ENCODE measurements around the gene PILRB.
"Not testable (repeated sequence)": the region's sequence is repeated elsewhere in the genome, so short reads cannot be mapped to it uniquely, and the experiment has no call there.

PILRB gene

DNA sequence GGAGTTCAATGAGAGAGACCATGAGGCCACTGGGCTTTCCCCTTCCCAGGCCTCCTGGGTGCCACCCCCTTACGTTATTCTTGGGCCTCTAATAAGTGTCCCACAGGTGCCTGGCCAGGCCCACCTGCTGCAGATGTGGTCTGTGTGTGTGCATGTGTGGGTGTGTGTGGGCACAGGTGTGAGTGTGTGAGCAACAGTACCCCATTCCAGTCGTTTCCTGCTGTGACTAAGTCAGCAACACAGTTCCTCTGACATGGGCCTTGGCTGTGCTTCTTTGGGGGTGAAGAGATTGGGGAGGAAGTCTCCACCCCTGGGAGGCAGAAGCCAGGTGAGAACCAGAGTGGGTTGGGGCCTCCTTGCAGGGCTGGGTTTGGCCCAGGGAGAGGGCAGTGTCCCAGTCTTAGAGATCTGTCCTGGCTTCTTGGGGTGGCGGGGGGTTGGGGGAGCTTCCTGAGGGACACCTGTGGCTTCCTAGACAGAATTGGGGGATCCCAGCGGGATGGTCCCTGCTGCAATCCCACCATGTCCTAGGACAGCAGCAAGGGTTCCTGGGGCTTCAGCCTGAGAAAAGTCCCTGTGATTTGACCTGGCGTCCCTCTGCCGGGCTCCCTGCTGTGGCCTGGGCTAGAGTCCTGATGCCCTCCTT, 4.1 kb upstream of the PILRB start:
- DNase-seq: no peak

DNA sequence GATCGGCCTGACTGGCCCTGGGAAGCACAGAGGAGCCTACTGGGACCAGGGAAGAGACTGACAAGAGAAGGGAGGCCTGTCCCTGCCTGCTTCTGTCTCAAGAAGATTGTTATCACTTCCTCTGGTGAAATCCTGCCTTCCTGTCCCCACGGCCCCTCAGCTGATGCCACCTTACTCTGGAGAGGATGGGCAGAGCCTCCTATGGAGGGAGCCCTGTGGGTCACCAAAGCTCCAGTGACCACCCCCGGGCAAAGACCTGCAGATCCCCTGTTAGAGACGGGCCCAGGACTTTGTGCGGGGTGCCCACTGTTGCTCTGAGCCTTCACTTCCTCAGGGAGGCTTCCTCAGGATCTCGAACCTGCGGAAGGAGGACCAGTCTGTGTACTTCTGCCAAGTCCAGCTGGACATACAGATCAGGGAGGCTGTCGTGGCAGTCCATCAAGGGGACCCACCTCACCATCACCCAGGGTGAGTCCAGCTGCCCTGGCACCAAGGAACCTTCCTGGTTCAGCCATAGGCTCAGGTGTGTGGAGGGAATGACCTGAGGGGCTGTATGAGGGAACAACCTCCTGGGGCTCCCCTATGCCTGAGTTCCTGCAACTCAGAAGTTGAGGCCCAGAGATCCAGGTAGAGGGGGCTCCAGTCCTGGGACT, 1.4 kb upstream of the PILRB start:
- intact Hi-C loops (cut with DNase I): no loop called here

More for the DNA sequence above, 4.1 kb upstream of the PILRB start:
- intact Hi-C loops (cut with DNase I): no loop called here

DNA sequence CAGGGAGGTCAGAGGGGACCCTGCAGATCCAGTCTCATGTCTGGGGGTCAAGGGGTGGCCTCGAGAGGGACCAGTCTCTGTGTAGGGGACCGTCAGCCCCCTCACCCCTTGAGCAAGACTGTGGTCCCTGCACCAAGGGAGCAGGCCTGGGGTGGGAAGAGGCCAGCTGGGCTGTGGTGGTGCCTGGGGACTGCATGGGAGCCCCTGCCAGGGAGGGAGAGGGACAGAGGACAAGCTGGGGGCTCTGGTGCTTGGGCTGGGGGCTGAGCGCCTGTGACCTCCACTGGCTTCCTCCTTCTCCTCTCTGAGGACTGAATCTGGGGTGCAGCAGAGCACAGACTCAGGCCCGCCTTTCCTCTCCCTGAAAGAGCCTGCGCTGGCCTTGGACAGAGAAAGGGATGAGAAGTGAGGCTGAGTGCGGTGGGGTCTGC, 771 bp upstream of the PILRB start:
- DNase-seq: peak in 1 of 10 donors; percentile 40
- intact Hi-C loops (cut with DNase I): no loop called here

More for the DNA sequence above, 1.4 kb upstream of the PILRB start:
- DNase-seq: no peak

DNA sequence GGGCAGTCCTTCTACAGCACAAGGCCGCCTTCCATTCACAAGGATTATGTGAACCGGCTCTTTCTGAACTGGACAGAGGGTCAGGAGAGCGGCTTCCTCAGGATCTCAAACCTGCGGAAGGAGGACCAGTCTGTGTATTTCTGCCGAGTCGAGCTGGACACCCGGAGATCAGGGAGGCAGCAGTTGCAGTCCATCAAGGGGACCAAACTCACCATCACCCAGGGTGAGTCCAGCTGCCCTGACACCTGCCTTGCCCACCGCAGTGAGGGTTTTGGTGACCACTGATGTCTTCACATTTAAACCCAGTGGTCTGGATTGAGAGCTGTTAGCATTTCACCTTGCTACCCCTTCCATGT, 918 bp downstream of the PILRB start:
- intact Hi-C loops (cut with DNase I): no loop called here
- DNase-seq: peak in 1 of 10 donors; percentile 24

DNA sequence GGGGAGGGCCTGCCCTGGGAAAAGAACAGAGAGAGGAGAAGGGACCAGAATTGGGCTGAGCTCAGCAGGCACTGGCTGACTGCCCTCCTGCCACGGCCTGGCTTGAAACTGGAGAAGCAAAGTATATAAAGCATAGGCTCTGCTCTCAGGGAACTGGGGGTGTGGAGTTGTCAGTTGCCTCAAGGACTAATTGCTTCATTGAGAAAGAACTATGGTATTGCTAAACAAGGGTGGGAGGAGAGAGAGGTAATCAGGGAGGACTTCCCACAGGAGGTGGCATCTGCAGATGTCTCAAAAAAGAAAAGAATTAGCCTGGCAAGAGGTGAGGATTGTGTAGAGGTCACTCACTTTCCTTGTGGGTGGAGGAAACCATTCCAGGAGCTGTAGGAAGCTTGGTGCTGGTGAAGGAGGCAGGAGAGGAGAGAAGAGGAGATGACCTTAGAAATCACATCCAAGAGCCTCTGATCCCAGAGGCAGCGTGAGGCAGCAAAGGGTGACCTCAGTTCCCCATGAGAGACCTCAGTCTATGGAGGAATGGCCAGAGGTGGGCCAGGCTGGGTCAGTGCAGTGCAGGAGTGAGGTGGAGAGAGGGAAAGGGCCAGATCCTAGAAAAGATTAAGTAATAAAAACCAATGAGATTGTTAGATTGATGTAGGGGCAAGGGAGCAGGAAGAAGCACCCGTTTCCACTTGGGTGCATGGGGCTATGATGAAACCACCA, 2.4 kb downstream of the PILRB start:
- DNase-seq: peak in 1 of 10 donors; percentile 44
- intact Hi-C loops (cut with DNase I): no loop called here

DNA sequence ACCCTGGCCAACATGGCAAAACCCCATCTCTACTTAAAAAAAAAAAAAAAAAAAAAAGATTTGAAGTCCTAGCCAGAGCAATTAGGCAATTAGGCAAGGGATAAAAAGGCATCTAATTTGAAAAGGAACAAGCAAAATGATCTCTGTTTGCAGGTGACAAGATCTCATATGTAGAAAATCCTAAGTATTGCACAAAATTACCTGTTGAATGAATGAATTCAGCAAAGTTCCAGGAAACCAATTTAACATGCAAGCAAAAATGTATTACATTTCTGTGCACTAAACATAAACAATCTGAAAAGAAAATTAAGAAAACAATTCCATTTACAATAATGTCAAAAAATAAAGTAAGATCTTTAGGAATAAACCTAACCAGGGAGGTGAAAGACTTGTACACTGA, 5.2 kb downstream of the PILRB start:
- DNase-seq: no peak
- intact Hi-C loops (cut with DNase I): no loop called here

DNA sequence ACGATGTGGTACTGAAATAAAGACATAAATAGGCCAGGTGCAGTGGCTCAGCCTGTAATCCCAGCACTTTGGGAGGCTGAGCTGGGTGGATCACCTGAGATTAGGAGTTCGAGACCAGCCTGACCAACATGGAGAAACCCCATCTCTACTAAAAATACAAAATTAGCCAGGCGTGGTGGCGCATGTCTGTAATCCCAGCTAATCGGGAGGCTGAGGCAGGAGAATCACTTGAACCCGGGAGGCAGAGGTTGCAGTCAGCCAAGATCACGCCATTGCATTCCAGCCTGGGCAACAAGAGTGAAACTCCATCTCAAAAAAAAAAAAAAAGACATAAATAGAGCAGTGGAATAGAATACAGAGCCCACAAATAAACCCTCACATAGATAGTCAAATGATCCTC, 5.9 kb downstream of the PILRB start:
- intact Hi-C loops (cut with DNase I): not testable (repeated sequence)

DNA sequence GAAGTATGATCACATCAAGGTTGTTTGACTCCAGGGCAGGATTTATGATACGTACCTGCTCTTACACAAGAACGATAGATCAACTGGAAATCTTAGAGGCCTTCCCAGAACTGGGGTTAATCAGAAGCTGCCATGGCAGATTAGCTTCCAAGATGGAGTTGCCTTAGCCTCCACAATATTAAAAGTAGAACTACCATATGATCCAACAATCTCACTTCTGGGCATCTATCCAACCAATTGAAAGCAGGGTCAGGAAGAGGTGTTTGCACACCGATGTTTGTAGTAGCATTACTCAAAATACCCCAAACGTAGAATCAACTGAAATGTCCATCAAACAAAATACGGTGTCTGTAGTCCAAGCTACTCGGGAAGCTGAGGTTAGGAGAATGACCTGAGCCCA, 6.6 kb downstream of the PILRB start:
- DNase-seq: no peak
- intact Hi-C loops (cut with DNase I): no loop called here

More for the DNA sequence above, 5.9 kb downstream of the PILRB start:
- DNase-seq: not testable (repeated sequence)

DNA sequence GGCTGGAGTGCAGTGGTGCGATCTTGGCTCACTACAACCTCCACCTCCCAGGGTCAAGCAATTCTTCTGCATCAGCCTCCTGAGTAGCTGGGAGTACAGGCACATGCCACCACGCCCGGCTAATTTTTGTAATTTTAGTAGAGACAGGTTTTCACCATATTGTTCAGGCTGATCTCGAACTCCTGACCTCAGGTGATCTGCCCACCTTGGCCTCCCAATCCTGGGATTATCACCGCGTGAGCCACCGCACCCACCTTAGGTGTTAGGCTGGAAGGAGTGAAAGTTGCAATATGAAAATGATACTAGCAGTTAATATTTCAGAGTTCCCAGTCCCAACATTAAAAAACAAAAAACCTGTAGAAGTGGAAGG, 8.1 kb downstream of the PILRB start:
- DNase-seq; intact Hi-C loops (cut with DNase I): not testable (repeated sequence)

DNA sequence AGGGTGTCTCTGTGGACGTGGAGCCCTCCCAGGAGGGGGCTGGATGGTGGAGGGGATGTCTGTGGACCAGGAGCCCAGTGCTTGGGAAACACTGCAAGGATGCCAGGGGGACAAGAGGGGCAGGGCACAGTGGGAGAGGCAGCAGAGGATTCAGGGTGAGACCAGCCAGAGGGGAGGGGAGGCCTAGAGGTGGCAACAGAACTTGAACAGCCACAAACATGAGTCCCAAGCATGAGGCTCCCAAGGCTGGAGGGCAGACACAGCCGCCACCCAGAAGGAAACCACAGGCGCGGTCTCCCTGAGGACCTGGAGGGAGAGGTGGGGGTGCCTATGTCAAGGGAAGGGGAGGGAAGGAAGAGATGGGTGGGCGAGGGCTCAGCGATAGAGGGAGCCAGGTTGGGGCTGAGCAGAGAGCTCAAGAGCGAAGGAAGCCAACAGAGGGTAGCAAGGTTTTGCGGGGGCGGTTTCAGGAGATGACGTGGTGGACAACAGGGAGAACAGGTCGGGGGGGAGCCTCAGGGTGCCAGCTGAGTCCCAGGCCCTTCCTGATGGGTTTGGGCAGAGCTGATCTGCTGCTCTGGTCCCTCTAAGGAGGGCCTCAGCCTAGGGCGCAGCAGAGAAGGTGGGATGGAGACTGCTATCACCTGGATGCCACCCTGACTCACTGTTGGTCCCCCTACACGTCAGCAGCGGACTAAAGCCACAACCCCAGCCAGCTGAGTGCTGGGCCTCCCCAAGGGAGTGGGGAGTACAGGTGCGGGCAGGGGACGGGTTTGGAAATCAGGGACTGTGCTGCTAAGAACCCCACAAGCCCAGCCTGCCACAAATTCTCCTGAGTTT, 8.7 kb downstream of the PILRB start:
- no peak for DNase-seq
- intact Hi-C loops (cut with DNase I): no loop called here

DNA sequence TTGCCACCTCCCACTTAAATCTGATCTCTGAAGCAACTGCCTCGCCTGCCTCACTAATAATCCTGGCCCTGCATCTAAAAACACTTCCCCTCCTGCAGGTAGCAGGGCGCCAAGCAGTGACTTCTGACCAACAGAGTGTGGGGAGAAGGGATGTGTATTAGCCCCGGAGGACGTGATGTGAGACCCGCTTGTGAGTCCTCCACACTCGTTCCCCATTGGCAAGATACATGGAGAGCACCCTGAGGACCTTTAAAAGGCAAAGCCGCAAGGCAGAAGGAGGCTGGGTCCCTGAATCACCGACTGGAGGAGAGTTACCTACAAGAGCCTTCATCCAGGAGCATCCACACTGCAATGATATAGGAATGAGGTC, 9.3 kb downstream of the PILRB start:
- no peak for DNase-seq
- intact Hi-C loops (cut with DNase I): no loop called here

DNA sequence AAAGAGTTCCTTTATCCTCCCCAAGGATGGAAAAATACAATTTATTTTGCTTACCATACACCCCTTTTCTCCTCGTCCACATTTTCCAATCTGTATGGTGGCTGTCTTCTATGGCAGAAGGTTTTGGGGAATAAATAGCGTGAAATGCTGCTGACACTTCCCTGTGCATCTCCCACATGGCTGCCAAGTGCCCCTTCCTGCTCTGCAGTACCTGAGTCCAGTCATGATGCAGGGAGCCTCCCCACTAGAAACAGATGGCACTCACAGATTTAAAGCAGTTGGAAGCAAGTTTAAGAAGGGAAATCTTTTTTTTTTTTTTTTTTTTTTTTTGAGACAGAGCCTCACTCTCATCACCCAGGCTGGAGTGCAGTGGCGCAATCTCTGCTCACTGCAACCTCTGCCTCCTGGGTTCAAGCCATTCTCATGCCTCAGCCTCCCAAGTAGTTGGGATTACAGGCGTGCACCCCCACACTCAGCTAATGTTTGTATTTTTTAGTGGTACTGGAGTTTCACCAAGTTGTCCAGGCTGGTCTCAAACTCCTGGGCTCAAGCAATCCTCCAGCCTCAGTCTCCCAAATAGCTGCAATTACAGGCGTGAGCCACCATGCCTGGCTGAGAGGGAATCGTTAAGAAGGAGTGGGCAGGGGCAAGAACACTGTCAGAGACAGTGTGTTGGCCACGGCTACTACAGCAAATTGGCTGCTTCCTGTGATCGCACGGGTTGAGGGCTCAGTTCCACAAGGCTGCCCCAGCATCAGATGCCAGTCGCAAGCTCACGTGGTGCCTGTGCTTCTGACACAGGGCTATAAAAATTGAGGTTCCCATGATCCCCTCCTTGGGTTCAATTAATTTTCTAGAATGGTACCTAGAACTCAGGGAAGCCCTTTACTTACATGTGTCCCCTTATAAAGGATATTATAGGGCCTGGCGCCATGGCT, 10.0 kb downstream of the PILRB start:
- DNase-seq: peak in 1 of 10 donors; percentile 76
- intact Hi-C loops (cut with DNase I): no loop called here

DNA sequence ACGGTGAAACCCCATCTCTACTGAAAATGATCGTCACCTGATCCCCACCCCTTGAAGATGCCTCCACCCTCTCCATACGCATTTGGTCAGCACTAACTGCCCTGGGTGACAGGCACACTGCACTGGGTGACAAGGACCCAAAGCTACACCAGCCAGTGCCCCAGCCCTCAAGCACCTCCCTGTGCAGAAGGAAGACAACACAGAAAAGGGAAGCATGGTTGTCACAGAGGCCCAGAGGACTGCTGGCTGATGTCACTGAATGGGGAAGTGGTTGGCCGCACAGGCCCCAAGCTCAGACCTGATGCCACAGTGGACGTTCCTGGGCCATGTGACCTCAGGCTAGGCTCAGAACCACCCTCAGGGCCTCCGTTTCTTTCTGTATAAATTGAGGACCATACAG, 11.2 kb downstream of the PILRB start:
- DNase-seq: peak in 8 of 10 donors; percentile 19 to 86 (median 47)
- intact Hi-C loops (cut with DNase I): no loop called here

DNA sequence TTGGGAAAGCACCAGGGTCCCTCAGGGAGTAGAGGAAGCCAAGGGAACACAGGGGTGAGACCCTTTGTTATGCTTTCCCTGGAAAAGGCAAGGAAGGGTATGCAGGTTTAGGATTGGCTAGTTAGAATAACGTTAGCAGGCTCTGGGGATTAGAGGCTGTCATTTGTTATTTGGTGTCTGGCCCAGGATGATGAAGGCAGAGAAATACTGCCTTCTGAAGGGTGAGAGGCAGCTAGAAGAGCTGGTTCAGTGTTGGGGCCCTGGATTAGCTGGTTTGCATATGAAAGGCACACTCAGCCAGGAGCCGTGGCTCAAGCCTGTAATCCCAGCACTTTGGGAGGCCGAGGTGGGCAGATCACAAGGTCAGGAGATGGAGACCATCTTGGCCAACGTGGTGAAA, 12.4 kb downstream of the PILRB start:
- intact Hi-C loops (cut with DNase I): no loop called here
- DNase-seq: peak in 1 of 10 donors; percentile 28

DNA sequence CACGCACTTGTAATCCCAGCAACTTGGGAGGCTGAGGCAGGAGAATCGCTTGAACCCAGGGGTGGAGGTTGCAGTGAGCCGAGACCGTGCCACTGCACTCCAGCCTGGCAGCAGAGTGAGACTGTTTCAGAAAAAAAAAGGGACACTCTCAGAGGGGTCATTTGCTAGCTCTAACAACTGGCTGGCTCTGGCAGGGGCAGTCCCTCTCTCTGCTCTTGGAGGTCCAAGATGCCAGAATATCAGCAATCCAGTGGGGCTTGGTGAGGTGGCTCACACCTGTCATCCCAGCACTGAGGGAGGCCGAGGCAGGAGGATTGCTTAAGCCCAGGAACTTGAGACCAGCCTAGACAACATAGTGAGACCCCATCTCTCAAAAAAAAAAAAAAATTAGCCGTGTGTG, 12.8 kb downstream of the PILRB start:
- DNase-seq: peak in 1 of 10 donors; percentile 16
- intact Hi-C loops (cut with DNase I): no loop called here

DNA sequence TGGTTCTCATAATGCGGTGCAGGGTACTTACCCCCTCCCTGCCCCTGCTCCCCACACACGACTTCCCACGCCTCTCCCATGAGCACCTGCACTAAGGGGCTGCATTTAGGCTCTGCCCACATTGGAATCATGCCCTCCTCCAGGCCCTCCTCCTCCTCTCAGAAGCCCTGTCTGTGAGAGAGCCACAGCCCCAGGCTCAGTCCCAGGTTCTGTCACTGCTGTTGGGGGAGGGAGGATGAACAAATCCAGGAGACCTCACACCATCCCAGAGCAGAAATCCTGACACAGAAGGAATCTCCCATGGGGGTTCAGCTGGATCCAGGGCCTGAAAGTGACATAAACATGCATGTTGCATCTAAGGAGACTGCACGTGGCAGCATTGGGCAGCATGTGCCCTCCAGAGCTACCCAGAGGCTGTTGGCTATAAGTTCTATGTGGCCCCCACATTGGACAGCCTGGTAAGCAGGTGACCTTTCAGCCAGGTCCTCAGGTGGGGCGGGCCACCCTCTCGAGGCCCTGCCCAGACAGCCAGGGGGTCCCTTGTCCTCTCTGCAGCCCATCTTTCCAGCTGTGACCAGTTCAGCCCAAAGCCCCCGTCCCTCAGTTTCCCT, 13.7 kb downstream of the PILRB start:
- intact Hi-C loops (cut with DNase I): no loop called here
- no peak for DNase-seq

DNA sequence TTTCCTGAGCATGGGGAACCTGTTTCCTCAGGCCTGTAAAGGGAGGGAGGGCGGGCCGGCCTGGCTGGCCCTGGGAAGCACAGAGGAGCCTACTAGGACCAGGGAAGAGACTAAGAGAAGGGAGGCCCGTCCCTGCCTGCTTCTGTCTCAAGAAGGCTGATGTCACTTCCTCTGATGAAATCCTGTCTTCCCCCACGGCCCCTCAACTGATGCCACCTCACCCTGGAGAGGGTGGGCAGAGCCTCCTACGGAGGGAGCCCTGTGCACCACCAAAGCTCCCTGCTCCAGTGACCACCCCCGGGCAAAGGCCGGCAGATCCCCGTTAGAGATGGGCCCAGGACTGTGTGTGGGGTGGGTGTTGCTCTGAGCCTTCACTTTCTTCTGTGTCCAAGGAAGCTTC, 14.3 kb downstream of the PILRB start:
- intact Hi-C loops (cut with DNase I): no loop called here
- no peak for DNase-seq

DNA sequence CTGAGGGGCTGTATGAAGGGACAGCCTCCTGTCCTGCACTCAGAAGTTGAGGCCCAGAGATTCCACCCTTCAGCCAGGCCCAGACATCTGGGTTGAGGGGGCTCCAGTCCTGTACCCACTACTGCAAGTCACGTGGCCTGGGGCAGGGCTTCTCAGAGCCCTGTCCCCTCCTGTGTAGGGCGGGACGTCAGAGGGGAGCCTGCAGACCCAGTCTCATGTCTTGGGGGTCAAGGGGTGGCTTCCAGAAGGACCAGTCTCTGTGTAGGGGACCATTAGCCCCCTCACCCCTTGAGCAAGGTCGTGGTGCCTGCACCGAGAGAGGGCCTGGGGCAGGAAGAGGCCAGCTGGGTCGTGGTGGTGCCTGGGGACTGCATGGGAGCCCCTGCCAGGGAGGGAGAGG, 14.8 kb downstream of the PILRB start:
- intact Hi-C loops (cut with DNase I): no loop called here
- DNase-seq: no peak

DNA sequence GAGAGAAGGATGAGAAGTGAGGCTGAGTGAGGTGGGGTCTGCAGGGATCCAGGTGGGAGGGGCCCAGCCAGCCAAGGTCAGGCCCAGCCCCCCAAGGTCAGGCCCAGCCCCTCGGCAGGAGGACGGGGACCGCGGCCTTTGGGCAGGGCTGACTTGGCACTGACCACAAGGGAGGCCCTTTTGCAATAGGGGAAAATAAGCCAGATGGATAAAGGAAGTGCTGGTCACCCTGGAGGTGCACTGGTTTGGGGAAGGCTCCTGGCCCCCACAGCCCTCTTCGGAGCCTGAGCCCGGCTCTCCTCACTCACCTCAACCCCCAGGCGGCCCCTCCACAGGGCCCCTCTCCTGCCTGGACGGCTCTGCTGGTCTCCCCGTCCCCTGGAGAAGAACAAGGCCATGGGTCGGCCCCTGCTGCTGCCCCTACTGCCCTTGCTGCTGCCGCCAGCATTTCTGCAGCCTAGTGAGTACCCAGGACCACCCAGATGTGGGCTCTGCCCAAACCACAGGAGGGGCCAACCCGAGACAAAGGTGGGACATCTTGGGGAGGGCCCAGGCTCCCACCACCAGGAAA, 15.4 kb downstream of the PILRB start, which contains the start of gene PILRA:
PILRA (plus strand) TSS at position 227 of the 571 bp plus-strand sequence; CDS start at position 397, 170 bp downstream.
- intact Hi-C loops (cut with DNase I): no loop called here
- peak in 2 of 10 donors; percentile 16 to 35 for DNase-seq
